ENCODE data around the gene ELL2.

The ELL2 gene

GRCh38 chr5:95956900-95957293 is 4.8 kb downstream of the ELL2 start:
- FAIRE-seq (no peak), DNase-seq (ENCODE audit: low spot score) (no peak)

DNA sequence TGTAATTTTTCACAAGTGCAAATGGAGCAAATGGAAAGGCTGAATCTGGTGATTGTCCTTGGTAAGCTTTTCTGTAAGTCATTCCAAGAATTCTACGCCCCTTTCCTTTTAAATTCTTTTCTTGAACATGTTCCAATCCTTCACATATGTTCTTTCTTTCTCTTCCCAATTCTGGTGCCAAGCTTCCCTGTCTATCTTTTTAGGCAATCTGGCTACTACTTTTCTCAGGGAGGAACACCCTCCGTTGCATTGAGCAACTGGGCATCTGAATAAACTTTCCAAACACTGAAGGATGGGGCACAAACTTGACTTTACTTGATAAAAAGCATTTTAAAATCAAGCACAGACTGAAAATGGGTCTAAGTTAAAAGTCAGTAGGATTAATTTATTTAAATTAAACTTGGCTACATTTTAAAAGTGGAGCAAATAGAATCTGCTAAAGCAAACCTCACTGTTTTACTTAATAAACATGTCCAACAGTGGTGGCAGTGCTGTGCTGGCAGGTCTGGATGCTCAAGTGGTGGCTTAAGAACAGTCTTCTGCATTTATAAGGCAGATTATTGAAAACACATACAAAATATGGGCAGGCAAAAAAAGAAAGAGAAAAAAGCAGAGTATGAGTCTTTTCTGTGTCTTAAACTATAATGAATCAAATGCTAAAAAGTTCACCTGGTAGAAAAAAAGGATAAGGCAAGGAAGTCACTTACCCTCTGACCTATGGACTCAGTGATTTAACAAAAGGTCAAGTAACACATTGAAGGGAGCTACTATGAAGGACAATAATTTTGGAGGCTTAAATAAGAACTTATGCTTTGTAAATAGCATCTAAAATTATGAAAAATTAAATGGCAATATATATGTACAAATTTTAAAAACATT is 5.4 kb downstream of the ELL2 start:
- DNase-seq (ENCODE audit: low spot score), result no peak
- no peak for FAIRE-seq

DNA sequence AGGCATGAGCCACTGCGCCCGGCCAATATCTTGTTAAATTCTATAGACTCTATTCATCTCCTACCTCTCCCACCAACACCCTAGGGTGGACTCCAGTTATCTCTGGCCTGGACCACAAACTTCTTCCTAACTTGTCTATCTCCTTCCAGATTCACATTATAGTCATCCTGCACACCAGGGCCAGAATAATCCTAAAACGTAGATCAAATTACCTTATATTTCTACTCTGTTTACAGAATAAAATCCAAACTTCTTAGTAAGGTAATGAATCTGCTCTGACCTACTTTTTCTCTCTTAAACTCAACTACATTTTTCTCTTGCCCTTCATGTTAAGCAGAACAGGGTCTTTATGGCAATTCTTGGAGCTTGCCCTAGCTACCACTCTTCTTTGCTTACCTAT is 6.9 kb downstream of the ELL2 start:
- no peak for DNase-seq (ENCODE audit: low spot score)
- no peak for FAIRE-seq

DNA sequence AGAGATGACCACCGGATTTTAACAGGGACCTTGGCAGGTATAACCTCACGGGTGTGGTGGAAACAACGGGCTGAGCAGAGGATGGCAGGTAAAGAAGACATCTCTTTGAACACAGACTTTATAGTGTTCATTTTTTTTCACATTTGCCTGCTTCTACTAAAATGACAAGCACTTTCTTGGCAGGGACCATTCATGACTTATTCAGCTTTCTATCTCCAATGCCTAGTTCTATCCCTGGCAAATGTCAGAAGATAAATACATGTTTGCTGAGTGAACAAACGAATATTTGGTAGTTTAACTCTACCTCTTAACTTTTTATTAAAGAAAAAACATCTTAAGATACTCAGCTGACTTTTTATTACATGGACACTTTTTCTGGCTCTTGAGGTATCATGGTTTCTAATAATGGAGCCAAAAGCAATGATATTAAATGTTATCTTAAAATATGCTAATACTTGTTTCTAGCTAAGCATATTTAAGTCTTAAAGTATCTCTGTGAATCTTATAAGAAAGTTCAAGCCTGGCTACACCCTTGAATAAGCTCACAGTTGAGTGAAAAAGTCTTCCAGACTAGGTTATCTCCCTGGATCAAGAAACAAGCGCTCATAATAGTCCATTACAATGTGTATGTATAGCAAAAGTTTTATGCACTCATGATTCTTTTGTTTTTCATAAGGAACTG is 8.5 kb downstream of the ELL2 start:
- FAIRE-seq (no peak), DNase-seq (ENCODE audit: low spot score) (no peak)

DNA sequence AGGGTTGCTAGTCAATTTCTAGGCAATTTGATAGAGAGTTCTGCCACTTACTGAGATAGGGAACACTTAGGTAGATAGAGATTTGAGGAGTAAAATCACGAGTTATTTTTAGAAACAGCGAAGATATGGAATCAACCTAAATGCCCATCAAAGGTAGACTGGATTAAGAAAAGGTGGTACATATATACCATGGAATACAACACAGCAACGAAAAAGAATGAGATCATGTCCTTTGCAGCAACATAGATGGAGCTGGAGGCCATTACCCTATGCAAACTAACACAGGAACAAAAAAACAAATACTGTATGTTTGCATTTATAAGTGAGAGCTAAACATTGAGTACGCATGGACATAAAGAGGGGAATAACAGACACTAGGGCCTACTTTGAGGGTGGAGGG is 9.7 kb downstream of the ELL2 start:
- FAIRE-seq (no peak), DNase-seq (ENCODE audit: low spot score) (no peak)

DNA sequence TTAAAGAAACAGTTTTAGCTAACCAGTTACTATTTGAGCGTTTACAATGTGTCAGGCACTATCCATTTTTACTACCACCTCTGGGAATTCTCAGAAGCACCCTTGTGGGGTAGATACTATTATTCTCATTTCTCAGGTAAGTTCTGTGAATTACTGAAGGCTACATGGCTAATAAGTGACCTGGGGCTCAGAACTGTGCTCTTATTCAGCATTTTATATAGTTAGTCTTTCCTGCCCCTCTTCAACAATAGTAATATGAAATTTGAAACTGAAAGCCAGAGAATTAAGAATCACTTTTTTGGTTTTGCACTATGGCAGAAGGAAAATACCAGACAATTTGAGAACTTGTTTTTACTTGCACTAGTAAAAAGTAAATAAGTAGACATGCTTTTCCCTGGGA is 11.8 kb downstream of the ELL2 start:
- DNase-seq (ENCODE audit: low spot score) (no peak), FAIRE-seq (no peak)

DNA sequence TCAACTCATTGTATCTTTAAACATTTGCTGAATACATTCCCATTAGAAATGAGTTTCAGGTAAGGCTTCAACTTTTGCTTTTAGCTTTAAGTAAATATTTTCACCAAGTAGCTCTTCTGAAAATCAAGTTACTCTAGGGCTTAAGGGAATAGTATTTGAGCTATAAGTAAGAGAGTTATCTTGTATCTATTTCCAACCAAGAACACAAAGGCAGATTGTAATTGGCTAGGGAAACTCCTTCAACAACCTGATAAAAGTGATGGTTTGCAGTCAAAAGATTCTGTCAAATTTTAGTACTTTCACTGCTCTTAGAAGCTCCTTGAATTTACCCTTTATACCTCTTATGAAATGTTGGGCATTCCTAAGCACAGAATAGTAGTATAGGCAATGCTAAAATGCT is 13.0 kb downstream of the ELL2 start:
- DNase-seq (ENCODE audit: low spot score) (no peak), FAIRE-seq (no peak)

DNA sequence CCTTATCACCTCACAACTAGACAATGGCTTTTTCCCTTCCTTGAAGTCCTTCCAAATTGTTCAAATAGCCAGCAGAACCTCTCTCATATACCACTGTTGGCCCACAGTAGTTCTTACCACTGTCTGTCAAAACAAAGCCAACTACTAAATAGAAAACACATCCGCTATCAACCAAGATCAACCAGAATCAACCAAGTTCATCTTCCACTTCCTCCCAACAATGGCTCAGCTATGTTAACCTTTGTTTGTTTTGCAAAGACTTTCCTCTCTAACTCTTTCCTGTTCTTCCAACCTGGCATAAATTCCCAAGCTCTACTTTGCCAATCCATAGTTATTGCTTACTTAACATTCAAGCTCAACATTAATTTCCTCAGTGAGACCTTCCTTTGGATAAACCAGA is 15.2 kb downstream of the ELL2 start:
- DNase-seq (ENCODE audit: low spot score), result no peak
- no peak for FAIRE-seq

DNA sequence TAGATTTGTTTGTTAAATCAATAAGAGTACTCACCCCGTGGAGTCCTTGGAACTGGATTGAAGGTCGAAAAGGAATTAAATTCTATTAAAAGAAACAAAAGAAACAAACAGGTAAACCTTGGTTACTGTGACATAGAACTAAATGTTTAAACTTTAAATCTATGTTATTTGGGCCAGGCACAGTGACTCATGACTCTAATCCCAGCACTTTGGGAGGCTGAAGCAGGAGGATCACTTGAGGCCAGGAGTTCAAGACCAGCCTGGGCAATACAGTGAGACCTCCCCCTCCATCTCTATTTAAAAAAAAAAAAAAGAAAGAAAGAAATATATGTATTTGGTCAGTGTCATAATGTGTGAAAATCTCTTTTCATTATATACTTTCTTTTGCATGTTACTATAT is 18.7 kb downstream of the ELL2 start:
- FAIRE-seq (no peak), DNase-seq (ENCODE audit: low spot score) (no peak)

DNA sequence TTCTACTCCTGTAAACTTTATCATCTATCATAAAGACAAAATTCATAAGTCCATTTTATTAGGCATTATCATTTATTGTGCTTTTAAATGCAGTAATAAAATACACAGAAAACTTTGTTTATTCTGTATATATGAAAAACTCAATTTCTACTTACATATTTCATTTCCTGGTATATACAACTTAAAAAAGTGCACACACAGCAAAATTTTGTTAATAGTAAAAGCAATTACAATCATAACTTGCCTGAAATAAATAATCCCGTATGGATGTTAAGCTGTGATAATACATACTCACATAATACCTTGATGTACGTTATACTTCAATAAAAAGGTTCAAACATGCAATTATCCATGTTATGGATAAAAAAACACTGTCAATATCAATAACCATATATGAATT is 19.2 kb downstream of the ELL2 start:
- no peak for DNase-seq (ENCODE audit: low spot score)
- FAIRE-seq, result no peak

DNA sequence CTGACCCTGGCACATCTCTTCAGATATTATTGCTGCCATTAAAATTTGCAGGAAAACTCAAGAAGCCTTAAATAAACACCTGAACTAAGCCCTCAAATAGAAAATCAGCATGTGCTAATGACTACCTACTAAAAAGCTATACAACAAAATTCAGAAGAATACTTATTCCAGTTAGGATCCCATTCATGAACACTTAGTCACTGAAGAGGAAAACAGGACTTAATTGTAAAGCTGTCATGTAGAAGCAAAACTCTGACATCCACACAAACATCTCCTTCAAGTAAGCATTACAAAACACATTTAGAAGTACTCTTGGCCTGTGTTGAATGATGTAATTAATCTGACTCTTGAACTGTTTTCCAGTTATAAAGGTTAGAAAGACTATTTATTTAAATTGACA is 19.9 kb downstream of the ELL2 start:
- no peak for FAIRE-seq

DNA sequence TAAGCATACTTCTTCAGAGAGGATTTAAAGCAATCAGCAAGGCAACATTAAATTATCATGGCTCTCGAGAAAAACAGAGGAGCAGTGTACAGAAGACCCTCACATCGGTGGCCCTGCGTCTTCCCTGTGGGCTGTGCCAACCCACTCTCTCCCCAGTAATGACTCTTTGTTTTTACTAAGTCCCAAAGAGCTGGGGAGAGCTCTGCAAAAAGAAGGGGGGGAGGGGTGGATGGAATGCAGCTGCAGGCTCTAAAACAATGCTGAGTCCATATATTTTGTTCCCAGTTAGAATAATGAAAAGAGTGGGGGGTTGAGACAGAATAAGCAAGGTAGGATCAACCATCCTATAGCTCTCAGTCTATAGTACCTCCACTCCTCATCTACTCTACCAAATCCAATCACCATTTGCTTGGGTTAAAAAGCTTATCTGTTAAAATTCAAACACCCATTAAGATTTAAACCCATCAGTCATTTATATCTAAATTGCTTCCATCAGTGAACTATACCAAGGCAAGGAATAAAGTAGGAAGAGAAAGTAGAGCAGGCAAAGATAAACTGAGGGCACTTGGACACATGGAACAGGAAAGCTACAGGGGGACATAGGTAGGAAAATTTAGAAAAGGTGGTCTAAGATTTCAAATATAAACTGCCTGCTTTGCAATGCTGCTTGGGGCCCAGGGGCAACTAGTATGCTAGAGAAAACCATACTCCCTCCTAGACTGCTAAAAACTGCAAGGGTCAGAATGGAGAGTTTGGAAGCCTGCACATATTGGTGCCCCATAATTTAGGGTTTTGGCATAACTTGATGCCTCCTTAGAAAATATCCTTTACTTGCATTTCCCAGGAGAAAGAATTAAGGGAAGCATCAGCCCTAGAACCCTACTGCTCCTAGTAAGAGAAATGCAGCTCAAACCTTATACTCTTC is 20.6 kb downstream of the ELL2 start:
- FAIRE-seq, result no peak
- no peak for DNase-seq (ENCODE audit: low spot score)

More for the DNA sequence above, 19.9 kb downstream of the ELL2 start:
- DNase-seq (ENCODE audit: low spot score), result no peak

- no peak for FAIRE-seq
Observed at GRCh38 chr5:95939465-95939864, 22.2 kb downstream of the ELL2 start.

DNA sequence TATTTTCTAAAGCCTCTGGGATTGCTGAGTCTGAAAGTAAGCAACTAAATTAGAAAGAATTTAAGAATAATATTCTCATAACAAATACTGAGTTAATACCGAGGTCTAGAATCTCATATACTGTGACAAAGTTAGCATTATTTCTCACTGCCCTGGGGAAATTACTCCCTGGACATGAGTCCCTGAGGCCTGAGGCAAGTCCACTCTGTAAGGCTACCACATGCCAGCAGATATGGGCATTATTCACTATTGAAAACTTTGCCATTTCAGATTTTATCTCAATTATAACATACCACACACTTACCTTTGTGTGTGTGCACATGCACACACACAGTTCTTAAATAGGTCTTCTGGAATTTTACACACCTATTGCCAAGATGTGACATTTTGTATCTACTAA is 22.9 kb downstream of the ELL2 start:
- FAIRE-seq, result no peak
- no peak for DNase-seq (ENCODE audit: low spot score)

More at GRCh38 chr5:95939465-95939864, 22.2 kb downstream of the ELL2 start:
- no peak for DNase-seq (ENCODE audit: low spot score)

- DNase-seq (ENCODE audit: low spot score), result no peak
- no peak for FAIRE-seq
Observed at GRCh38 chr5:95938347-95938746, 23.3 kb downstream of the ELL2 start.

GRCh38 chr5:95937607-95938152 is 24.0 kb downstream of the ELL2 start:
- DNase-seq (ENCODE audit: low spot score), result no peak
- no peak for FAIRE-seq

- DNase-seq (ENCODE audit: low spot score) (no peak), FAIRE-seq (no peak)
Observed at GRCh38 chr5:95936812-95937397, 24.7 kb downstream of the ELL2 start.

GRCh38 chr5:95935553-95936100 is 26.0 kb downstream of the ELL2 start:
- DNase-seq (ENCODE audit: low spot score), result no peak
- no peak for FAIRE-seq

- no peak for FAIRE-seq
Observed at GRCh38 chr5:95934207-95934804, 27.3 kb downstream of the ELL2 start.

DNA sequence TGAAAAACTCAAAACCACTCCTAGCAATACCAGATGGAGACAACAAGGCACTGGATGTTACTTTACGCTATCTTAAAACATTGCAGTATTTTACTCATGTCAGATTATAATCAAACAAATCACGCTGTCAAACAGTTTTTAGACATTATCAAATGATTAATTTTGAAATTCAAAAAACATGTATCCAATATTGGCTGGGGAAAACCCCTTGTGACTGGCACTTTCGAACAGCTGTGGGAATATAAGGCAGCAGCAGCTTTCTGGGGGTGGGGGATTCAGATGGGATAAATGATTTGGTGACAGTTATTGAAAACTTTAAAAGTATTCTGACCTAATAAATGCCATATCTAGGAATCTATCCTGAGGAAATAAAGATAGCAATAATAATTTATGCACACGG is 28.7 kb downstream of the ELL2 start:
- DNase-seq (ENCODE audit: low spot score) (no peak), FAIRE-seq (no peak)

More at GRCh38 chr5:95934207-95934804, 27.3 kb downstream of the ELL2 start:
- DNase-seq (ENCODE audit: low spot score), result no peak

Data from urothelium cell line (cell line).